HG02884 (cell line): ENCODE data around the gene CRABP1.
A peak's percentile ranks its signal among the peaks of the same experiment; 100 is the strongest.

Experiments used
- ATAC-seq: cut with Tn5 transposase; IDR thresholded peaks from one replicate; pipeline ENCODE4 v1.9.1; 2021; ENCODE audit warnings: mild to moderate bottlenecking, moderate library complexity; ENCODE audit not compliant: unreplicated experiment

Gene CRABP1

GRCh38 chr15:78340231-78341056 lies at the start of gene CRABP1:
CRABP1 (plus strand) TSS chr15:78340353; CDS start chr15:78340429, 76 bp downstream.
- ATAC-seq = no peak

DNA sequence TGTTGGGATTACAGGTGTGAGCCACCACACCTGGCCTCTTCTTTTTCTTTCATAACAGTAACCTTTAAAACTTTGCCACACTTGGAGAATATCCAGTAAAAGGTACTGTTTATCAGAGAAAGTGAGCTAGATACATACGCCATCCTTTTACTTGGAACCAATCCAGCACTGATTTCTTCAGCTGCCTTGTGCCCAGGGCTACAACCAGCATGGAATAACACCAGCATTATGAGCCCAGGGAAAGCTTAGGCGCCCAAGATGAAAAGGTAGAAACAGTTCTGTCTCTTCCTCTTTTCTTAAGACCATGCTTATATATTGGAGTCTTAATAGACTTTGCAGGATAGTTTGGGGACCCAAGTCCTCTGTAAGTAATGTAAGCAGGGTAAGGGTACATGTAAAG lies 49.1 kb upstream of the CRABP1 start:
- no peak for ATAC-seq

DNA sequence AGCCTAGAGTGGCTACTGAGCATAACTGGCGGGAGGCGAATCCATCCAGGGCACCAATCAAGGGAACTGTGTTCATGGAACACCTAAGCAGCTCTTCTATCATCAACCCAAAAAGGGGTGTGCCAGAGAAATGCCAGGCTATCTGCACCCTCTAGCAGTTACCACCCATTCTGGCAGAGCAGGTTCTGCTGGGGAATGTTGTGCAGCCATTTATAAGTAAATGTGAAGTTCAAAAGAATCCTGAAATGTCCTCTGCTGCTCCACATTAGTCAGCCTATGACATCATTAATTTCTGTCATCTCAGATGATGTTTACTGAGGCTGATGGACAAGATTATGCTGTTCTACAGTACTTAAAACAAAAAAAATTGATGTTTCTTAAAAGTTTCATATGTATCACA lies 48.5 kb upstream of the CRABP1 start:
- no peak for ATAC-seq

- ATAC-seq = no peak
Measured at GRCh38 chr15:78292219-78292618, 47.9 kb upstream of the CRABP1 start.

DNA sequence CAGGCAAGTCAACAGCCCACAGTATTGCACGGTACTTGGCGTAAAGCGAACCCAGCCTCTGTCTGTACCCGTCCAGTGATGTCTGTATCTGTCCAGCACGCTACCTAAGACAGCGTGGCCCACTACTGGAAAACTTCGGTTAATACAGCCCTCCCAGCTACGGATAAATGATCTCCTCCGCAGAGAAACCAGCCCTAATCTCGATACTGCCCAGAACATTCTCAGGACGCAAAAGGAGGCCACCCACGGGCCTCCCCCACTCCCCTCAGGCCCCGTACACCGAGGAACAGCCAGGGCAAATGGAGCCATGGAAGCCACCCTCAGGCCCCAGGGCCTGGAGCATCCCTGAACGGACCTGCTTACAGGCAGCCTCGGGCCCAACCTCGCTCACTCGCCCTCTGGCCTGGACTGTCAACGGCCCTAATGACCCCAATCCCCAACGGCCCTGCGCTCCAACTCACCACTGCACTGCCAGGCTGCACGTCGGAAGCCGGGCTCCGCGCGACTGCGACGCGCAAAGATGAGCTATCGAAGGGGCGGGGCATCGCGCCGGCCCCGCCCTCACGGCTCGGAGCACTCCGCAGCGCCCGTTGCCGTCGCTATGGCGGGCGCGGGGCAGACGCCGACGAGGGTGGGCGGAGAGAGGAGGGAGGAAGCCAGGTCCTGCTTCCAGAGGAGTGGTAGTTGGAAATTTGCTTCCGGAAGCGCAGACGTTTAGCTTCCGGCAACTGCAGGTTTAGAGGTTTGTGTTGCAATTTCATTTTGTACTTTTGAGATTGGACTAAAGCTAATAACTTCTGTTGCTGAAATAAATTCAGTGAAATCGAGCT lies 40.8 kb upstream of the CRABP1 start, which contains the start of gene SKIC8:
SKIC8 (minus strand) TSS at position 509 of the 830 bp plus-strand sequence. CDS start 3,923 bp downstream, outside the sequence.
- ATAC-seq = peak; percentile 72

DNA sequence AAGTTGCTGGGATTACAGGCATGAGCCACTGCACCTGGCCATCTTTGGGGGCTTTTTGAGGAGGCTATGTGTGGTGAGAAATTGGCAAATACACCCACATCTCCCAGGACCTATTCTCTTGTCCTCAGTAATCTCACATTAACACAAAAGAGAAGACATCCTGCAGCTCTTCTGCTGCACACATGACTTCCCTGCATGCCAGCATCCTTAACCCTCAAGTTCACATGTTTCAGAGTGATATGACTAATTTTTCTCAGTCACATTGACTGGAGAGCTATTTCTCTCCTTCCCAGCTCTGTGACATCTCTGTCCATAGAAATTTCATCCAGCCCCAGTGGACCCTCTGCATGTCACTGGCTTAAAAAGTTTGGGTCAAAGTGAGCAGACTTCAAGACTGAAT lies 38.8 kb upstream of the CRABP1 start:
- no peak for ATAC-seq

DNA sequence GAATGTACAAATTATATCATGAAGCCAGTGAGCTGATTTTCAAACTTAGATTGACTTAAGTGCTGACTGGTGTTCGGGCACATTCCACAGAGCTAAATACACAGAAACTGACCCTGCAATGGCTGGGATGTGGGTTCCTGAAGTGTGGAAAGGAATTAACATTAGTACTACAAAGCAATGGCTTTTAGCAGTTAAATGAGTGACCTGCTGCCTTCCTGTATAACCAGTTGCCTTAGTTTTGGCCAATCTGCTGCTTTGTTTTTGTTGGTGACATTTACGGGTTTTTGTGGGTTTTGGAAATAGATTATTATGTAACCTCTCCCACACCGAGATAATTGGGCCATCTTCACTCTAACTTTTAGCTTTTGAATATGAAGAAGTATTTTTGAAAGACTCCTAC lies 38.3 kb upstream of the CRABP1 start:
- no peak for ATAC-seq

GRCh38 chr15:78302579-78303312 lies 37.4 kb upstream of the CRABP1 start:
- no peak for ATAC-seq

- no peak for ATAC-seq
Measured at GRCh38 chr15:78304216-78305066, 35.7 kb upstream of the CRABP1 start.

DNA sequence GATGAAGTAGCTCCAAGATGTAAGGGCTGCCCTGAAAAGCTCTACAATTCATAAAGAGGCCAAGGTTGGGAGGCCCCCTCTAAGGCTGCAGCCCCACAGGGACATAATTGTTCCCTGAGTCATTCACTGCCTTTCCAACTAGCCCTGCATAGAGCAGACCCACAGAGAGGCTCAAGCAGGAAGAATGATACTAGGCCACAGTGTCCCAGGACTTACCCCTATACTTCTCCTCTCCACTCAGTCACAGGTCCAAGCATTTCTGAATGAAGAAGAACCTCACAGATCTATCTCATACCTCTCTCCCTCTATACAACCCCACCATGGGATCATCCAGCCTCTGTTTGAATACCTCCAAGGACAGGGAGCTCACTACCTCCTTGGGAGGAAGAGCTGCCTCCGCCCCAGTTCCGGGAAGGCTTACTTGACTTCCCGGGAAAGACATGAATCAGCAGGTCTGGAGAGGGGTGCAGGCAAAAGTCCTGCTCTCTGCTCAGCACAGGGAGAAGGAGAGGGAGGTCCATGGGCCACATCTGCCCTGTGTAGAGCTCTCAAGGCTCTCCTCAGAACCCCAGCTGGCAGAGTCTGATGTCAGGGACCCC lies 33.9 kb upstream of the CRABP1 start:
- ATAC-seq = no peak

DNA sequence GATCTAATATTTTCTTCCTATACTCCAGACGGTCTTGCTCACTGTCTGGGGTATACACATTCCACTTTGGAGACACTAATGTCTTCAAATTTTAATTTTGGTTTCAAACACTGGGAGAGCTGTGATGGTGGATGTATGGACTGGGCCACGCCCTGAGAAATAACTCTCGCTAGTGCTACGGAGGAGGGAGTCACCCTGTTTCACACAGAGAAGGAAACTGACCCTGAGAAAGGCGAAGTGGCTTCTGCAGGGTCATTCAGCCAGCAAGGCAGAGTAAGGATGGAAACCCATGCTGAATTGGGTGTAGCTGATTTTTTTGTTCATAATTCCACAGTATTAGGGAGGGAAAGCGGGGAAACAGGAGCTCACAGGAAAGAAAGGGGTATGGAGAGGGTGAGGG lies 32.2 kb upstream of the CRABP1 start:
- no peak for ATAC-seq

GRCh38 chr15:78308422-78309032 lies 31.6 kb upstream of the CRABP1 start:
- ATAC-seq = no peak

GRCh38 chr15:78311292-78311691 lies 28.9 kb upstream of the CRABP1 start:
- no peak for ATAC-seq

- no peak for ATAC-seq
Measured at GRCh38 chr15:78312536-78312935, 27.6 kb upstream of the CRABP1 start.

GRCh38 chr15:78312957-78313356 lies 27.2 kb upstream of the CRABP1 start:
- no peak for ATAC-seq

DNA sequence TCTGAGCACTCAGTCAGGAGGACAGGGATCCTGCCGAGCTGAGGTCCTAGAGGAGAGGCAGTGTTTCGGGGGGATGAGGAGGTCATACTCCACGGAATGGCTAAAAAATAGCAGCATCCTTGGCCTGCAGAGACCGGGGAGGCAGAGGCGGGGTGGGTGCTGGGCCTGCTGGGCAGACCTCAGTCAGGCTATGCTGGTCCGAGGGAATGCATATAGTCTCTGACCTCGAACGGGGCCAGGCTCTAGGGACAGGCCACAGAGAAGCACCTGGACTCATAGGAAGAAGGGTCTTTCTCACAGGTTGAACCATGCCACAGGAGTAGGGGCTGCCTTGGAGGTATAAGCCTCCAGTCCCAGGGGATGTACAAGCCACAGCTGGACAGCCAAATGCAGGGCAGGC lies 26.8 kb upstream of the CRABP1 start:
- ATAC-seq = no peak

- no peak for ATAC-seq
Measured at GRCh38 chr15:78314181-78314581, 26.0 kb upstream of the CRABP1 start.

DNA sequence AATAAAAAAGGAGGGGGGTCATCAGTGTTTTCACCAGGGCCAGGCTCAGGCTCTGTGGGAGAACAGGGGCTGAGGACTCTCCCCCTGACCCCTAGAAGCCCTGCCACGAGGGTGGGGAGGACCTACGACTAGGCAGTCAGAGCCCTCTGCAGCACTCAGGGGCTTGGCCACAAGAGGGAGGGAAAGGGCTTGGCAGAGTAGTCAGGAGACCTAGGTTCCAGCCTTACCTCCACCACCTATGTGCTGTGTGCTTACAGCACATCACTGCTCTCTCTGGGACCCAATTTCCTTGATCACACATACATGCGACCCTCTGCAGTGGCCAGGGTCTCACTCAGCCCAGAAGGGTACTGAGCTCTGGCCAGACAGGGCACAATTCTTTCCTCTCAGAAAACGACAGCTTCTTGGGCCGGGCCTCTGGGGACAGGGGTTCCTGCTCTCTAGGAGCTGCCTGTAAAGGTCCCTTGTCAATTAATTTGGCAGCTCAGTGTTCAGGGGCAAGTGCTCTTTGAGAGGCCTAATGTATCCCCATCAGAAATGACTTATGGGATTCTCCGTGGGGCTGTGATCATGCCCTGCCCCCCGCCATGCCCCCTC lies 24.4 kb upstream of the CRABP1 start:
- no peak for ATAC-seq
